A549 (cell line): ENCODE measurements around the gene ITIH3.

Experiments
- CHD4 ChIP-seq: fragments of 200-600 bp; sonication (generic); IDR thresholded peaks from 2 replicates; pipeline ENCODE4 v1.6.1; 2016; ENCODE audit warnings: antibody characterized with exemption, mild to moderate bottlenecking, borderline replicate concordance
- CTCF ChIP-seq: fragments of >200 bp; sonication (Bioruptor Twin); formaldehyde crosslinking; IDR thresholded peaks from 3 replicates; pipeline ENCODE4 v1.5.1; 2016
- EP300 ChIP-seq, 2 experiments: fragments of >200 bp; sonication (Bioruptor Twin); formaldehyde crosslinking; IDR thresholded peaks; 2 replicates in 1 of 2; 3 replicates in 1 of 2; pipeline ENCODE4 v1.6.1; 2016 to 2017
- HOXA7 ChIP-seq: fragments of 250-450 bp; sonication (Bioruptor Pico); IDR thresholded peaks from 2 replicates; pipeline ENCODE4 v1.5.0; 2020; ENCODE audit warnings: mild to moderate bottlenecking, moderate library complexity
- JUN ChIP-seq, 2 experiments: fragments of >200 bp; sonication (Bioruptor Twin); formaldehyde crosslinking; IDR thresholded peaks; 2 replicates in 1 of 2; 3 replicates in 1 of 2; pipeline ENCODE4 v1.6.1; 2016 to 2017
- MAX ChIP-seq: IDR thresholded peaks from 2 replicates; pipeline ENCODE4 v1.6.1; 2012
- POLR2A ChIP-seq: IDR thresholded peaks from 2 replicates; pipeline ENCODE4 v1.6.1; 2012; ENCODE audit warnings: mild to moderate bottlenecking, low read length
- RFX5 ChIP-seq: fragments of 450-650 bp; IDR thresholded peaks from 2 replicates; pipeline ENCODE4 v1.7.1; 2014; ENCODE audit warnings: antibody characterized with exemption, mild to moderate bottlenecking, moderate library complexity
- ZNF302 ChIP-seq: fragments of 250-450 bp; sonication (Bioruptor Pico); IDR thresholded peaks from 2 replicates; pipeline ENCODE4 v1.9.0; 2021; ENCODE audit warnings: inconsistent platforms, mild to moderate bottlenecking, moderate library complexity
- ZSCAN20 ChIP-seq: fragments of 250-450 bp; sonication (Bioruptor Pico); IDR thresholded peaks from 2 replicates; pipeline ENCODE4 v1.8.0; 2022; ENCODE audit warnings: mild to moderate bottlenecking, moderate library complexity

GRCh38 chr3:52798978-52799476 lies 4.4 kb downstream of the ITIH3 start:
- TF ChIP-seq ZNF302 (no peak), CHD4 (no peak), CTCF (peak; percentile 33), POLR2A (no peak), EP300 (IDR thresholded peaks at IDR 0.05) (no peak), JUN (IDR thresholded peaks at IDR 0.05) (no peak), MAX (no peak), RFX5 (no peak), ZSCAN20 (no peak), HOXA7 (CRISPR knock-in tag) (no peak)
